ENCODE data around the gene TMEM31. TPM values are rescaled to one million over a fixed set of nuclear protein-coding genes. Genes with fewer than 3 reads are reported as not detected.

The TMEM31 gene
- total and polyA plus RNA-seq, 9 of the 15 experiments (the other 6 are each of a cell fraction or from before 2014, with no cell fraction given), result 0.18 TPM; not detected in 8

- TF ChIP-seq CHD7 (IDR thresholded peaks at IDR 0.05; ENCODE audit: low read depth, low read length) (no peak), HBP1 (CRISPR knock-in tag; IDR thresholded peaks at IDR 0.05) (no peak), MXI1 (IDR thresholded peaks at IDR 0.05; ENCODE audit: low read depth, low read length) (no peak), CEBPB (tag; IDR thresholded peaks at IDR 0.05) (no peak), ZBTB26 (CRISPR knock-in tag; IDR thresholded peaks at IDR 0.05) (no peak), TARDBP (IDR thresholded peaks at IDR 0.05) (no peak), SREBF2 (CRISPR knock-in tag; IDR thresholded peaks at IDR 0.05) (no peak), NKRF (IDR thresholded peaks at IDR 0.05; ENCODE audit: borderline replicate concordance) (no peak), ETV5 (CRISPR knock-in tag; IDR thresholded peaks at IDR 0.05; ENCODE audit: low read depth) (no peak), PHTF2 (CRISPR knock-in tag; IDR thresholded peaks at IDR 0.05) (no peak), SMC3 (conservative IDR thresholded peaks at IDR 0.05; ENCODE audit: insufficient read depth, low read depth, low read length) (no peak)
Measured at GRCh38 chrX:103686199-103687072, 24.3 kb upstream of the TMEM31 start, which contains the start of gene MORF4L2 (continued).

Data from K562 (cell line).